Measurements from ENCODE around the gene TMEM131. TPM values are rescaled to one million over a fixed set of nuclear protein-coding genes. Genes with fewer than 3 reads are reported as not detected.
"Not testable (repeated sequence)": the region's sequence is repeated elsewhere in the genome, so short reads cannot be mapped to it uniquely, and the experiment has no call there.

TMEM131 gene
- polyA plus RNA-seq, 3 donors: 7.0 to 23.6 (median 8.2) TPM

GRCh38 chr2:97712693-97713295 lies 283.0 kb downstream of the TMEM131 start:
- no peaks in the 10 kb centered on the region for H3K36me3 Mint-ChIP-seq
- no peak for TF ChIP-seq CTCF (IDR thresholded peaks at IDR 0.05)
- H3K79me2 ChIP-seq (ENCODE audit: insufficient read depth, low read length): no peaks in the 10 kb centered on the region
- no peak for DNase-seq
- no peak overlapping the region for H3K4me3 Mint-ChIP-seq
- H3K9me3 Mint-ChIP-seq: peaks cover 0 to 3% (median 0%) of the 10 kb centered on the region in 7 donors
- no peak overlapping the region for H3K27ac Mint-ChIP-seq
- 65% methylated on average over 8 of the region's 11 CpGs for WGBS (ENCODE audit: insufficient coverage)
- H3K4me2 ChIP-seq (replicated peaks; ENCODE audit: extremely low read depth, low read length, poor library complexity, severe bottlenecking): no peak overlapping the region
- H3K27me3 ChIP-seq (ENCODE audit: control insufficient read depth in 2 of 2, insufficient read depth in 2 of 2, low read length in 2 of 2): no peaks in the 10 kb centered on the region
- H3K4me1 ChIP-seq (ENCODE audit: control insufficient read depth in 1 of 2, insufficient read depth in 2 of 2, low read length in 2 of 2): no peaks in the 10 kb centered on the region
- peaks cover under 1 to 2% (median 1%) of the 10 kb centered on the region in 3 donors for H3K27me3 Mint-ChIP-seq (ENCODE audit: low read depth in 3 of 3)
- no peak overlapping the region for H3K9ac ChIP-seq (ENCODE audit: insufficient read depth, low read length, poor library complexity, severe bottlenecking)
- peaks cover 2% of the 10 kb centered on the region for H3K4me1 Mint-ChIP-seq
- H3K27ac ChIP-seq (ENCODE audit: low read depth in 1 of 2, low read length in 2 of 2): no peak overlapping the region
- no peaks in the 10 kb centered on the region for H3K9me3 ChIP-seq (replicated peaks in 1 of 2; ENCODE audit: control insufficient read depth in 1 of 2, insufficient read depth in 1 of 2, low read length in 2 of 2)
- H4K20me1 ChIP-seq (ENCODE audit: insufficient read depth, low read length): no peaks in the 10 kb centered on the region
- no peaks in the 10 kb centered on the region for H3K36me3 ChIP-seq (replicated peaks in 1 of 2; ENCODE audit: control insufficient read depth in 1 of 2, insufficient read depth in 2 of 2, low read length in 2 of 2)
- intact Hi-C loops (cut with micrococcal nuclease): no loop called here
- H2AFZ ChIP-seq (ENCODE audit: insufficient read depth, low read depth, low read length, poor library complexity, severe bottlenecking): peak overlapping the region; percentile 29
- no peak overlapping the region for H3K4me3 ChIP-seq (replicated peaks in 1 of 3; ENCODE audit: low read depth in 2 of 3, low read length in 3 of 3)

- H3K4me1 ChIP-seq (ENCODE audit: control insufficient read depth in 1 of 2, insufficient read depth in 2 of 2, low read length in 2 of 2); H3K27me3 Mint-ChIP-seq (ENCODE audit: low read depth in 3 of 3); H3K9ac ChIP-seq (ENCODE audit: insufficient read depth, low read length, poor library complexity, severe bottlenecking); H3K9me3 ChIP-seq (replicated peaks in 1 of 2; ENCODE audit: control insufficient read depth in 1 of 2, insufficient read depth in 1 of 2, low read length in 2 of 2); intact Hi-C loops (cut with micrococcal nuclease); H3K4me2 ChIP-seq (replicated peaks; ENCODE audit: extremely low read depth, low read length, poor library complexity, severe bottlenecking); H3K4me3 Mint-ChIP-seq; H3K4me3 ChIP-seq (replicated peaks in 1 of 3; ENCODE audit: low read depth in 2 of 3, low read length in 3 of 3); H2AFZ ChIP-seq (ENCODE audit: insufficient read depth, low read depth, low read length, poor library complexity, severe bottlenecking); DNase-seq; H3K27ac Mint-ChIP-seq; H3K9me3 Mint-ChIP-seq; H3K79me2 ChIP-seq (ENCODE audit: insufficient read depth, low read length); H3K36me3 Mint-ChIP-seq; H3K4me1 Mint-ChIP-seq; H4K20me1 ChIP-seq (ENCODE audit: insufficient read depth, low read length); H3K27ac ChIP-seq (ENCODE audit: low read depth in 1 of 2, low read length in 2 of 2); H3K36me3 ChIP-seq (replicated peaks in 1 of 2; ENCODE audit: control insufficient read depth in 1 of 2, insufficient read depth in 2 of 2, low read length in 2 of 2); H3K27me3 ChIP-seq (ENCODE audit: control insufficient read depth in 2 of 2, insufficient read depth in 2 of 2, low read length in 2 of 2): not testable (repeated sequence)
- 99% methylated on average over 9 of the region's 9 CpGs for WGBS (ENCODE audit: insufficient coverage)
Measured at GRCh38 chr2:97712175-97712574, 283.6 kb downstream of the TMEM131 start.
